ENCODE measurements around the gene DHRS11. TPM values are rescaled to one million over a fixed set of nuclear protein-coding genes. Genes with fewer than 3 reads are reported as not detected.

The DHRS11 gene
- total and polyA plus RNA-seq, 2 of the 8 experiments (the other 6 are each of a cell fraction or from before 2014, with no cell fraction given): 29.5 to 63.3 TPM

DNA sequence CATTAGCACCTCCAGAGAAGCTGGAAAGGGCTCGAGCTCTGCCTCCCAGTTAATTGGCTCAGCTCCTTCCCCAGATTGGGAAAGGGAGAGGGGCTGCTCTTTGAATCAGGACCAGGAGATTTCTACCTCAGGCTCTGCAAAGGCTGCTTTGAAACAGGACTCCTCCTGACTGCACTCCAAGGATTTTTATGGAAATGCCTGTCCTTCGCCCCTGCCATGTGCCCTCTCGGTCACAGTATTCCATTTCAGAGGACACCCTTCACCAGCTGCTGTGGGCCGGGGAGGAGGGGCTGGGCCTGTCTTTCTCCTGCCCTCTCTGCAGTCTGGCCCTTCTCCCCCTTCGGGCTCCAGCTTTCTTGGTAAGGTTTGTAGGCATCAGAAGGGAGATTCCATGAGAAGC lies 23.3 kb downstream of the DHRS11 start:
- H3K27me3 ChIP-seq (replicated peaks in 1 of 4; ENCODE audit: control insufficient read depth in 3 of 4, extremely low read depth in 1 of 4, insufficient read depth in 3 of 4, low read length in 3 of 4): no peaks in the 10 kb centered on the region
- 67% methylated on average over 5 of the region's 5 CpGs; no CpG with 5 or more reads in 1 of the 2 experiments for WGBS, 2 experiments (ENCODE audit: extremely low coverage in 1 of 2, insufficient coverage in 1 of 2, insufficient read length in 1 of 2, insufficient replicate concordance in 2 of 2, low coverage in 1 of 2, low lambda C conversion rate in 2 of 2, missing lambda C conversion rate in 1 of 2)
- H4K8ac ChIP-seq (ENCODE audit: extremely low read depth, insufficient read depth, low read length): no peak overlapping the region
- no peak overlapping the region for H2BK15ac ChIP-seq (ENCODE audit: low read length)
- ChIA-PET POLR2A (ENCODE audit: partially characterized antibody) (interaction anchor here (6.3 kb wide), 1 partner anchor 14 kb away, joined by 50 read pairs; the partner anchor contains the start of gene MRM1), CTCF (ENCODE audit: partially characterized antibody) (interaction anchor here (0.6 to 9.9 kb wide), 10 partner anchors 12 to 433 kb away, joined by 3 to 122 read pairs (median 4); partner anchors contain the start of gene MRM1)
- H3K27ac ChIP-seq (ENCODE audit: low read depth, low read length): no peak overlapping the region
- H3K9ac ChIP-seq (replicated peaks in 1 of 4; ENCODE audit: extremely low read depth in 1 of 4, low read depth in 3 of 4, low read length in 3 of 4): no peak overlapping the region
- H3K79me2 ChIP-seq (ENCODE audit: control insufficient read depth in 1 of 2, insufficient read depth in 2 of 2, low read length in 2 of 2): no peaks in the 10 kb centered on the region
- no peaks in the 10 kb centered on the region for H3K9me3 ChIP-seq (ENCODE audit: insufficient read depth in 2 of 2, low read depth in 1 of 2, low read length in 1 of 2)
- FAIRE-seq (no peak), DNase-seq (ENCODE audit: low read depth in 1 of 2, low spot score in 2 of 2) (no peak)
- H3K4ac ChIP-seq (replicated peaks; ENCODE audit: insufficient read length, low read depth, low read length): no peak overlapping the region
- no peak overlapping the region for H2BK12ac ChIP-seq (ENCODE audit: low read depth, low read length)
- no peaks in the 10 kb centered on the region for H3K23me2 ChIP-seq (ENCODE audit: low read depth, low read length)
- H3K79me1 ChIP-seq (ENCODE audit: low read depth, low read length): no peaks in the 10 kb centered on the region; the same call in 1 of the 2 replicates
- no peak overlapping the region for H2BK5ac ChIP-seq (ENCODE audit: low read depth, low read length)
- no peak overlapping the region for H2BK120ac ChIP-seq (replicated peaks; ENCODE audit: low read depth, low read length)
- no peak overlapping the region for H3K4me3 ChIP-seq (ENCODE audit: extremely low read depth in 1 of 4, insufficient read depth in 2 of 4, low read depth in 3 of 4, low read length in 4 of 4)
- no peak overlapping the region for H3K4me2 ChIP-seq (ENCODE audit: insufficient read depth in 1 of 2, low read depth in 2 of 2, low read length in 2 of 2)
- H4K20me1 ChIP-seq (replicated peaks in 1 of 2; ENCODE audit: control insufficient read depth in 1 of 2, insufficient read depth in 2 of 2, low read length in 2 of 2): no peaks in the 10 kb centered on the region
- H3K18ac ChIP-seq (ENCODE audit: extremely low read depth, low read length): no peak overlapping the region
- TF ChIP-seq, protein P1, sequence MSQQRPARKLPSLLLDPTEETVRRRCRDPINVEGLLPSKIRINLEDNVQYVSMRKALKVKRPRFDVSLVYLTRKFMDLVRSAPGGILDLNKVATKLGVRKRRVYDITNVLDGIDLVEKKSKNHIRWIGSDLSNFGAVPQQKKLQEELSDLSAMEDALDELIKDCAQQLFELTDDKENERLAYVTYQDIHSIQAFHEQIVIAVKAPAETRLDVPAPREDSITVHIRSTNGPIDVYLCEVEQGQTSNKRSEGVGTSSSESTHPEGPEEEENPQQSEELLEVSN (IDR thresholded peaks at IDR 0.05): no peak
- TF ChIP-seq POLR2A (IDR thresholded peaks at IDR 0.05; ENCODE audit: control extremely low read depth in 1 of 2, low read depth in 2 of 2, low read length in 2 of 2): no peak
- no peak for TF ChIP-seq PHF8 (conservative IDR thresholded peaks at IDR 0.05; ENCODE audit: low read depth, low read length)
- no peak for TF ChIP-seq RFX5 (IDR thresholded peaks at IDR 0.05; ENCODE audit: borderline replicate concordance, low read depth, low read length)
- TF ChIP-seq, protein P2, sequence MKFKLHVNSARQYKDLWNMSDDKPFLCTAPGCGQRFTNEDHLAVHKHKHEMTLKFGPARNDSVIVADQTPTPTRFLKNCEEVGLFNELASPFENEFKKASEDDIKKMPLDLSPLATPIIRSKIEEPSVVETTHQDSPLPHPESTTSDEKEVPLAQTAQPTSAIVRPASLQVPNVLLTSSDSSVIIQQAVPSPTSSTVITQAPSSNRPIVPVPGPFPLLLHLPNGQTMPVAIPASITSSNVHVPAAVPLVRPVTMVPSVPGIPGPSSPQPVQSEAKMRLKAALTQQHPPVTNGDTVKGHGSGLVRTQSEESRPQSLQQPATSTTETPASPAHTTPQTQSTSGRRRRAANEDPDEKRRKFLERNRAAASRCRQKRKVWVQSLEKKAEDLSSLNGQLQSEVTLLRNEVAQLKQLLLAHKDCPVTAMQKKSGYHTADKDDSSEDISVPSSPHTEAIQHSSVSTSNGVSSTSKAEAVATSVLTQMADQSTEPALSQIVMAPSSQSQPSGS (IDR thresholded peaks at IDR 0.05; ENCODE audit: low read length): no peak
- TF ChIP-seq CEBPB (IDR thresholded peaks at IDR 0.05; ENCODE audit: low read depth, low read length): no peak
- TF ChIP-seq, protein P3, sequence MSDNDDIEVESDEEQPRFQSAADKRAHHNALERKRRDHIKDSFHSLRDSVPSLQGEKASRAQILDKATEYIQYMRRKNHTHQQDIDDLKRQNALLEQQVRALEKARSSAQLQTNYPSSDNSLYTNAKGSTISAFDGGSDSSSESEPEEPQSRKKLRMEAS (IDR thresholded peaks at IDR 0.05): 0 out of 2 replicates have a peak, but pooled peaks have one; percentile 23
- TF ChIP-seq TAF1 (IDR thresholded peaks at IDR 0.05; ENCODE audit: low read depth, low read length): no peak
- no peak overlapping the region for H2AK5ac ChIP-seq (ENCODE audit: low read depth, low read length)
- H2AFZ ChIP-seq (ENCODE audit: low read length): no peak overlapping the region
- H3K4me1 ChIP-seq (replicated peaks in 1 of 4; ENCODE audit: control insufficient read depth in 3 of 4, insufficient read depth in 4 of 4, low read length in 3 of 4): peaks cover 9 to 20% (median 16%) of the 10 kb centered on the region in 4 experiments
- no peak overlapping the region for H3K14ac ChIP-seq (ENCODE audit: insufficient read length)
- no peak overlapping the region for H4K5ac ChIP-seq (ENCODE audit: insufficient read length, low read depth, low read length)
- peak overlapping the region; percentile 72; the same call in 1 of the 2 replicates for H2BK20ac ChIP-seq (ENCODE audit: low read length)
- H3K23ac ChIP-seq (ENCODE audit: insufficient read length): no peak overlapping the region
- H3K56ac ChIP-seq (replicated peaks; ENCODE audit: insufficient read length, low read depth, low read length): no peak overlapping the region
- H3K36me3 ChIP-seq (ENCODE audit: control insufficient read depth in 2 of 4, insufficient read depth in 4 of 4, low read length in 3 of 4): no peaks in the 10 kb centered on the region
- H4K91ac ChIP-seq (replicated peaks; ENCODE audit: insufficient read length, low read length): no peak overlapping the region
